GM21786 (cell line): ENCODE measurements around the gene CTTNBP2NL.

ENCODE experiments used
- ATAC-seq: cut with Tn5 transposase; IDR thresholded peaks from one replicate; pipeline ENCODE4 v1.9.1; 2021; ENCODE audit not compliant: unreplicated experiment

Gene CTTNBP2NL

GRCh38 chr1:112505878-112506277 is 109.9 kb downstream of the CTTNBP2NL start:
- no peak for ATAC-seq

GRCh38 chr1:112506306-112506705 is 110.3 kb downstream of the CTTNBP2NL start:
- no peak for ATAC-seq

GRCh38 chr1:112506731-112507130 is 110.7 kb downstream of the CTTNBP2NL start:
- ATAC-seq, result no peak

- no peak for ATAC-seq
These were observed 111.3 kb downstream of the CTTNBP2NL start for GRCh38 chr1:112507336-112507735.

GRCh38 chr1:112507921-112508277 is 111.9 kb downstream of the CTTNBP2NL start:
- no peak for ATAC-seq

- peak; percentile 68 for ATAC-seq
These were observed 112.4 kb downstream of the CTTNBP2NL start, which contains the start of gene WNT2B for GRCh38 chr1:112508278-112509004. WNT2B (plus strand) TSS chr1:112508965; CDS start chr1:112509263, 298 bp downstream.

GRCh38 chr1:112509005-112509659 is 113.1 kb downstream of the CTTNBP2NL start:
- no peak for ATAC-seq

GRCh38 chr1:112509660-112510178 is 113.7 kb downstream of the CTTNBP2NL start:
- no peak for ATAC-seq

GRCh38 chr1:112510340-112510739 is 114.3 kb downstream of the CTTNBP2NL start:
- ATAC-seq, result no peak
